Measurements from ENCODE around the gene ENO3. TPM values are rescaled to one million over a fixed set of nuclear protein-coding genes. Genes with fewer than 3 reads are reported as not detected.

ENO3 gene
- total RNA-seq, 1 experiment from 2014 or later, result 29.0 TPM

- no peaks in the 10 kb centered on the region for H4K20me1 ChIP-seq (ENCODE audit: insufficient read depth)
Observed at GRCh38 chr17:4967539-4968485, 16.9 kb downstream of the ENO3 start, which contains the start of gene SPAG7. Gene SPAG7 (minus strand): TSS chr17:4967817. CDS start chr17:4967804, 13 bp downstream.

GRCh38 chr17:4968486-4969046 lies 17.6 kb downstream of the ENO3 start:
- POLR2A ChIA-PET (ENCODE audit: unreplicated experiment), result interaction anchor here (0.6 to 2.2 kb wide), 2 partner anchors 21 to 250 kb away, joined by 4 to 42 read pairs; partner anchors contain the start of gene PFN1
- Histone ChIP-seq H2AFZ (peak overlapping the region; percentile 66; the same call in 1 of the 2 replicates), H4K20me1 (ENCODE audit: insufficient read depth) (no peaks in the 10 kb centered on the region), H3K9me3 (ENCODE audit: insufficient read depth, low read depth) (no peaks in the 10 kb centered on the region), H3K79me2 (ENCODE audit: low read depth) (peaks cover 50% of the 10 kb centered on the region), H3K36me3 (ENCODE audit: low read depth) (no peaks in the 10 kb centered on the region; the same call in 1 of the 2 replicates), H3K27ac (peak overlapping the region; percentile 95), H3K4me3 (peak overlapping the region; percentile 72), H3K9me2 (ENCODE audit: insufficient read depth) (no peaks in the 10 kb centered on the region), H3K4me1 (replicated peaks; ENCODE audit: insufficient read depth) (peaks cover 25% of the 10 kb centered on the region), H3K27me3 (ENCODE audit: insufficient read depth, low read depth) (no peaks in the 10 kb centered on the region), H3F3A (ENCODE audit: insufficient read depth, low read depth) (peaks cover 50% of the 10 kb centered on the region), H3K4me2 (peak overlapping the region; percentile 87)
- peak; percentile 30 to 38 for DNase-seq
- CTCF ChIA-PET, result interaction anchor here (0.5 to 2.0 kb wide), 2 partner anchors 19 to 91 kb away, joined by 3 to 10 read pairs; partner anchors contain the start of gene CAMTA2
- intact Hi-C loops (cut with micrococcal nuclease; ENCODE audit: unreplicated experiment), result no loop called here
- no peak for TF ChIP-seq EZH2 (IDR thresholded peaks at IDR 0.05; ENCODE audit: low read depth)
- no peak for TF ChIP-seq CTCF (conservative IDR thresholded peaks at IDR 0.05)
- BruUV-seq (replicated peaks), result no TSS peak

More at GRCh38 chr17:4967539-4968485, 16.9 kb downstream of the ENO3 start, which contains the start of gene SPAG7:
- POLR2A ChIA-PET (ENCODE audit: unreplicated experiment), result interaction anchor here (0.5 to 2.2 kb wide), 12 partner anchors 10 to 1880 kb away, joined by 3 to 42 read pairs (median 4); partner anchors contain the start of genes CYB5D2, PFN1, RNF167 and SLC25A11
- peaks cover 50% of the 10 kb centered on the region for H3K79me2 ChIP-seq (ENCODE audit: low read depth)
- peak within 1 kb of the TSS; percentile 71 for H2AFZ ChIP-seq
- peak within 1 kb of the TSS; percentile 96 for H3K4me2 ChIP-seq
- no peaks in the 10 kb centered on the region for H3K27me3 ChIP-seq (ENCODE audit: insufficient read depth, low read depth)
- H3F3A ChIP-seq (ENCODE audit: insufficient read depth, low read depth), result peaks cover 58% of the 10 kb centered on the region
- H3K4me3 ChIP-seq, result peak within 1 kb of the TSS; percentile 72
- TF ChIP-seq CTCF (conservative IDR thresholded peaks at IDR 0.05) (0 out of 2 replicates have a peak, but pooled peaks have one; percentile 17), EZH2 (IDR thresholded peaks at IDR 0.05; ENCODE audit: low read depth) (no peak)
- BruUV-seq (replicated peaks), result TSS peak; percentile 22
- no peaks in the 10 kb centered on the region for H3K9me2 ChIP-seq (ENCODE audit: insufficient read depth)
- peak; percentile 85 to 98 for DNase-seq
- intact Hi-C loops (cut with micrococcal nuclease; ENCODE audit: unreplicated experiment), result loop anchor here (1.0 kb wide), 5 partner anchors 19 to 59 kb away; partner anchors contain the start of genes CAMTA2, RNF167 and SLC25A11
- H3K4me1 ChIP-seq (replicated peaks; ENCODE audit: insufficient read depth), result peaks cover 25% of the 10 kb centered on the region
- CTCF ChIA-PET, result interaction anchor here (1.2 to 2.5 kb wide), 3 partner anchors 19 to 58 kb away, joined by 4 to 16 read pairs (median 10); partner anchors contain the start of genes CAMTA2, RNF167 and SLC25A11
- no peaks in the 10 kb centered on the region; the same call in 1 of the 2 replicates for H3K36me3 ChIP-seq (ENCODE audit: low read depth)
- H3K27ac ChIP-seq, result peak within 1 kb of the TSS; percentile 95
- H3K9me3 ChIP-seq (ENCODE audit: insufficient read depth, low read depth), result no peaks in the 10 kb centered on the region

Data from PC-9 (cell line).